HPDE6-E6E7 (cell line): ENCODE results near the gene C5orf63.
A peak's percentile ranks its signal among the peaks of the same experiment; 100 is the strongest.
"Not testable (repeated sequence)": the region's sequence is repeated elsewhere in the genome, so short reads cannot be mapped to it uniquely, and the experiment has no call there.

Experiments
- DNase-seq: peaks from one replicate; pipeline ENCODE4 v3.0.0; 2011; ENCODE audit warnings: missing footprints; ENCODE audit errors: extremely low spot score

The C5orf63 gene

DNA sequence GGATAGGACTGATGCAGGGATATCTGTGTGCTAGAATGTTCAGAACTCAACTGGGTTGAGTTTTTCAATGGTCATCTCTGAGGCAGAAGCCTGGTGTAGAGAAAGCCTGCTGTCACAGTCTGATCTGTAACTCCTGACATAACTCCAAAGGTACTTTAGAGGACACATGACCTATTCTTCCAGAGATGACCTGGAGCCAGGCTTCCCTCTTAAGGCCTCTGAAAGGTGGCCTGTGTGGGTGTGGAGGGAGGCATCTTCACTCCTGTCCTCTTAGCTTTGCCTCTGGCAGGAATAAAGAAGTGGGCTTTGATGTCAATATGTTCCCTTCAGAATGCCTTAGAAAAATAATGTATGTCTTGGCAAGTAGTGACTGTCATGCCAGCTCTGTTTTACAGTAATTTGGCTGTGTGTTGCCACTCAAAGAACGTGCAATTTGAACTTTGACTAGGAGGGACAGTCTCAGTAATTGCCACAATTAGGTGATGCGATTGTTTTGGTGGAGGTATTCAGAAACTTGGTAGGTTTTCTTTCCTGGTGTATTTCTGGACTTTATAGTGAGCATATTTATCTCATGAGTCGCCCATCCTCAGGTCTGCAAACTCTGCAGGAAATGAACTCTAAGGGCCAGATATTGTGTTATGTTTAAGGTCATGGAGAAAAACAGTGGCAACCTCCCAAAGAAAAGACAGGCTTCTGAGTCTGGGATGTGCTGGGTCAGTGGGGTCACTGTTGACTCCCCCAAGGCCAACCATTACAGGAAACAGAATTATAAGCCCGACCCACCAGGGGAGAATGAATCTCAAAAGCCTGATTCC lies 3.2 kb upstream of the C5orf63 start:
- peak; percentile 16 for DNase-seq

DNA sequence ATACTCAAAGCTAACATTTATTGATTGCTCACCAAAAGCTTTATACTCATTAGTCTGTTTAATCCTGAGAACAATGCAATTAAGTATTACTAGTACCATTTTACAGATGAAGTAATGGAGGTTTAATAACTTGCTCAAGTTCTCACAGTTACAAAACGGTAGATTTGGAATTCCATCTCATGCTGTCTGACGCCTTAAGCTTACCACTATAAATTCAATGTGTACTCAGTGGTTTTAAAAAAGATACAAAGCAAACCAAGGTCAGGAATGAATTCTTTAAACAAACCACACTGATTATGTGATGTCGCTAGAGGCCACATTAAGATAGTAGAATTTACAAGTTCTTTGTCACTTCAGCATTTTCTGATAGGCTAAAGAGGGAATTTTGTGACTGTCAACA lies 1.2 kb upstream of the C5orf63 start:
- no peak for DNase-seq

DNA sequence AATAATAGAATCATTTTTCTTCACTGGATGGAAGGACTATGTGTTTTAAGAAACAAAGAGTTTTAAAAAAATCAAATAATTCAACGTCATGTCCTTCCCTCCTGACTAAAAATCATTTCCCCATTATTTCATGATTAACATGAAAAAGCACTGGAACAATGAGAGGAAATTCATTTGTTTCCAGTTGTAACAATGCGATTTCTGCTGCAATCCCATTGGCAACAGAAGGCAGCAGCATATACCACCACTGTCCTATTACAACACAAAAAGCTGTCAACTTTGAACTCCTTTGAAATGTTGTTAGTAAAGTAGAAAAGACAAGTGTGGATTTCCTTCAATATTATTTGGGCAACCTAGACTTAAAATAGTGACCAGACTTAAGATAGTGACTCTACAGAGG lies 3.1 kb downstream of the C5orf63 start:
- DNase-seq, result no peak

DNA sequence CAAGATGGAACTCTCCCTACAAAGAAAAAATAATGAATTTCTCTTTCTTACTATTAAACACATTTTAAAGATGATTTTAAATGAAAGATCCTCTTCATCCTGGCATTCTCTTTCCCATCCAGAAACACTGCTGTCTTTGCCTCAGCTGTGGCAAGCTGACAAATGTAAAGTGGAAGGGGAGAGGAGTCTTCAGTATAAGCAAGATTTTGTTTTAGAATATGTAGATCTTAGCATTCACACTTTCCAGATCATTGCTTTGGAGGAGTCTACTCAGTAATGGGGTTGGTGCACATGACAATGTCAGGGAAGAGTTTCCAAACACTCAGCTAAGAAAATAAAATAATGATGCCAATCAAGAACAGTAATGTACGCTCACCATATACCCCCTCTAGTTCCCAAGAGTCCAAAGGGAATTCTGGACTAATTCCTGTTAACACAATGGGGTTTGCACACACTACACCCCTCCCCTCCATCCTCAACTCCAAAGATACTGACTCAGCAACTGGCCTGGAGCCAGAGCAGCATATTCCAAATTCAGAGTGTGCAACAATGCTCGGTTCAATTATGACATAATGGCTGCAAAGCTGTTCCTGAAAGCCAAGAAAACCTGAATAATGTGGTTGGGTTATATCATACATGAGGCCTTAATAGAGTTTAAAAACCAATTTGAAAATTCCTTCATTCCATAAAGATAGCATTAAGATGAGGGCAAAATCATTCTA lies 4.6 kb downstream of the C5orf63 start:
- no peak for DNase-seq

DNA sequence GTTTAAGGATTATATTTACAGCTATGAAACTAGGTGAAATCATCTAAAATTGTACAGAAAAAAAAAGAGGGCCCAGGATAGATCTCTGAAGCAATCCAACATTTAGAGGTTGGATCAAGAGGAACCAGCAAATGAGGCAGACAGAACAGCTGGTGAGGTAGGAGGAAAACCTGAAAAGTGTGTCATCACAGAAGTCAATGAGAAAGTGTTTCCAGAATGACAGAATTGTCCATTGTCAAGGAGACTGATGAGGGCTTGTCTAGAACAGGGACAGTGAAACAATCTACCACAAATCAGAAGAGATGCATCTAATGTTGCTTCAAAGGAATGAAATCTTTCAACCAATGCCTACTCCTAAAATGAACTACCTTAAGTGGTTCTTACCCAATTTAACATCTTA lies 6.6 kb downstream of the C5orf63 start:
- DNase-seq, result no peak

DNA sequence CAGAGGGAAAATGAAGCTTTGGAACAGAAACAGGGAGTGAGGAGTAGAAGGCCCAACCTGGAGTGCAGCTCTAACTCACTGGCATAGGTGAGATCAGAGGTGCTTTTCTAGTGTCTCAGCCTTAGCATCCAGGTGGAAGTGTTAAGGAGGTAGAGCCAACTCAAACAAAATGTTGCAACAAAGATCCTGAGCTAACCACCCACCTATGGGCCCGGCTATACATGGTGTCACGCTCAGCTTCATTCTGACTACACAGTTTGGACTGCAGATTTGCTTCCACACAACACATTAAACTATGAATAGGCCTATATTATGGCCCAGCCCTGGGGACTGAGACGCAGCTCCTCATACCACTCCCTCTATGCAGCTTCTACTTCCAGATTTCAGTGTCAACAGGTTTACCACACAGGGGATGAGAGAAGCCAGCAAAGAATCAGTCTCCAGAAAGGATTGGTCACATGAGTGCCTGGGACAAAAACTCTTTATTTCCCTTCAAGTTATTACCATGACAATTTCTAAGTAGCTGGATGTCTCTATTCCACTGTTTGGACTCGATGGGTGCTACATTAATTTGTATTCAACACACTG lies 9.0 kb downstream of the C5orf63 start:
- no peak for DNase-seq

DNA sequence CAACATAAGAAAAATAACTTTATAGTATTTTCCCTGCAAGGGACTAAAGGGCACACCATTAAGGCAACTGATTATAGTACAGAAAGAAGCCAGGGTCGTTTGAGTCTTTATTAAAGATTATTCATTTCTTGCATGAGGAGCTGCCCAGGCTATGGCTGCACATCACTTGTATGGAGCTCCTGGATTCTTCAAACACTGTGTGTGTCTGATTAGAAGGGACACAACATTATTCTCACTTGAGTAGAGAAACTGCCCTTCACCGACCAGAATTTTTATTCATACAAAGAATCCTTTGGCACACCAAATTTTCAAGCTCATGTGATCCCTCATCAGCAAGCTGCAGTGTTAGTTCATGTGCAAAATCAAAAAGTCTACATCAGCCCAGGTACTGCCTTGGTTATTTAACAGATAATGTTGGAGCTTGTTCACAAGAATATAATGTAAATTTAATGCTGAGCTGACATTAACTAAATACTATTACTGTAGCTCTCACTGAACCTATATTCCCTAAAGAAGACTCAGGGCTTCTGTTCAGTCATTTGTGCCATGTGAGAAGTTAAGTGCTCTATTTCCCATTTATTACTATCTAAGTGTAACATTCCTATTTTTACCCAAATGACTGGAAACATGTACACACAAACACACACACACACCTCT lies 9.9 kb downstream of the C5orf63 start:
- no peak for DNase-seq

DNA sequence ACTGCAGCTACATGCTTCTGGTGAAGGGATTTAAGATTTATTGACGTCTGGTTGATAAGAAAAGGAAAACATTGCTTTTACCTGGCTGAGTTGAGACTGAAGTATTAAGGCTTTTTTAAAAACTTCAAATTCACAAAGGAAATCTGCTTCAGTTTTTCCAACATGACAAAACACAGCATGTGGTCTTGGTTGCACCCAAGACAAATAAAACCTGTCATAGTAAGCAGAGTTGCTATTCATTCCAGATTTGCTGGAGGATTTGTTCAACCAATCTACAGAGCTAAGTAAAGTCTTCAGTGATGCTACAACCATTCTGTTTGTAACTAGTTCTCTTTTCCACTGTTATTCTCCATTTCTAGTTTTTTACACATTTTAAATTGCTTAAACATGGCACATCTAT lies 11.3 kb downstream of the C5orf63 start:
- no peak for DNase-seq

DNA sequence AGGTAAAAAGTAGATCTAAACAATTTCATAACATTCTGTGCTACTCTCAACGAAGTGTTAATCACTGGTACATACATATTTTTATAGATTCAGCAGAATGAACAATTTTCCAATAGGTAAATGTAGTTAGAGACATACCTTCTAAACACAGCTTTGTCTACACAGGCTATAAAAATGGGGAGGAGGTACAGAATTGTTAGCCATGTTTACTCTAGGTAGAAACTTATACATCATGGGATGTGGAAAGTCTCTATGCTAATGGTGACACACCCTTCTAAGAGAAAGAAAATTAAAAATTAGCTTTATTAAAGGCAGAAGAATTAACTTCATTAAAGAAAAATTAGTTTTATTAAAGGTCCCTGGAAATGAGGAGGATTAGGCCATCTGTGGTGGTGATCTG lies 11.8 kb downstream of the C5orf63 start:
- no peak for DNase-seq

DNA sequence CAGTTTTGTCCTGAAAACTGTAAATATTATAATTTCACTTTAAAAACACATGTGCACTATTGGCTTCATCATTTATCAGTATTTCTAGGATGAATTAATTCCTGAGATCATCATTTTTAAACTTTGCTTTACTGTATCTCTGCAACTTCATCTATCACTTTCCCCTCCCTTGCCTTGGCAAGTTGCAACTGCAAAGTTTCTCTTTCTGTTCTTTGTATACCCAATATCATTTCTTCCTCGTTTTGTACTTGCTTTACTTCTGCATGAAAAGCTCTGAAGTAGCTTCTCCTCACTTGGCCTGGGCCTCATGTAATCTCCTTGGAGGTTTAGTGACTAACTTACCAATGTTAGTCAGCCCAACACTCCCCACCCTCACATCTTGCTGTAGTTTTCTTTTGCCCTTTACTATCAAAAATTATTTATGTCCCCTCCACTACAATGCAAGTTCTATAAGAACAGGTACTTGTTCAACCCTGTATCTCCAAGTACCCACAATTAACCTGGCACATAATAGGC lies 12.8 kb downstream of the C5orf63 start:
- DNase-seq, result no peak

DNA sequence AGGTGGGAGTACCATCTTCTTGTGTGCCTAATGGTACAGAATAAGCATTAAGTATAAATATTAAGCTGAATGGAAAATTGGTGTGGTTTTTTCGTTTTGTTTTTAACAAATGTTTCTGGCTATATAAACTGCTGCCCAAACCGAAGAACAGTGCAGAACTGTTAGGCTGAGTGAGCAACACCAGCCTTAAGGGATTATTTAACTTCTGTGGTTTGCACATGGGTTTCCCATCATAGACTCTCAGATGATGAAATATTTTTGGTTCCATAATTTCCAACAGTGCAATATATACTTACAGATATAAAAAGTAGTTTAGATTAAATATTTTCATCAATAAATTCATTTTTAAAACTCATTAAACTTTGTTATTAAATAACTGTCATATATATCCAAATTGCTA lies 16.4 kb downstream of the C5orf63 start:
- no peak for DNase-seq

DNA sequence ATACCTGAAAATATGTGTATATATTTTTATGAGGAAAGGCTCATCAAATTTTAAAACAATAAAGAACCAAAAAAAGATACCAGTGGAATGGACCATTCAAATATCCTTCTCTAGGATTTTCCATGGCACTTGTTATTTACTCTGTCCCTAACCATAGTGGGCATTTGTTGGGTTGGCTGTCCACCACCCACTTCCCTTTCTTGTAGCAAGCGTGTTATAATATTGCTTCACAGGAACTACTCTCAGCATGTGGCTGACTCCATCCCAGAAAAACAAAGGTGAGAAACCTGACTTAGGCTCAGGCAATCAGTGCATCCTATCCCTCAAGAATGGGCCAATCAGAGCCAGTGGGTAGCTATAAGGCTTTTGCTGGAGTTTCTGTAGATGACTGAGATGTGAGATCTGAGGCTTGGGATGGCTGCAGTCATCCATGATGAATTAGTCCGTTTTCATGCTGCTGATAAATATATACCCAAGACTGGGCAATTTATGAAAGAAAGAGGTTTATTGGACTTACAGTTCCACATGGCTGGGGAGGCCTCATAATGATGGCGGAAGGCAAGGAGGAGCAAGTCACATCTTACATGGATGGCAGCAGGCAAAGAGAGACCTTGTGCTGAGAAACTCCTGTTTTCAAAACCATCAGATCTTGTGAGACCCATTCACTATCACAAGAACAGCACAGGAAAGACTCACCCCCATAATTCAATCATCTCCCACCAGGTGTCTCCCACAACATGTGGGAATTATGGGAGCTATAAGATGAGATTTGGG lies 17.2 kb downstream of the C5orf63 start:
- no peak for DNase-seq

DNA sequence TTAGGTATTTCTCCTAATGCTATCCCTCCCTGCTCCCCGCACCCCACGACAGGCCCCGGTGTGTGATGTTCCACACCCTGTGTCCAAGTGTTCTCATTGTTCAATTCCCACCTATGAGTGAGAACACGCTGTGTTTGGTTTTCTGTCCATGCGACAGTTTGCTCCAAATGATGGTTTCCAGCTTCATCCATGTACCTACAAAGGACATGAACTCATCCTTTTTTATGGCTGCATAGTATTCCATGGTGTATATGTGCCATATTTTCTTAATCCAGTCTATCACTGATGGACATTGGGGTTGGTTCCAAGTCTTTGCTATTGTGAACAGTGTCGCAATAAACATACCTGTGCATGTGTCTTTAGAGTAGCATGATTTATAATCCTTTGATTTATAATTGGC lies 19.8 kb downstream of the C5orf63 start:
- DNase-seq, result not testable (repeated sequence)

DNA sequence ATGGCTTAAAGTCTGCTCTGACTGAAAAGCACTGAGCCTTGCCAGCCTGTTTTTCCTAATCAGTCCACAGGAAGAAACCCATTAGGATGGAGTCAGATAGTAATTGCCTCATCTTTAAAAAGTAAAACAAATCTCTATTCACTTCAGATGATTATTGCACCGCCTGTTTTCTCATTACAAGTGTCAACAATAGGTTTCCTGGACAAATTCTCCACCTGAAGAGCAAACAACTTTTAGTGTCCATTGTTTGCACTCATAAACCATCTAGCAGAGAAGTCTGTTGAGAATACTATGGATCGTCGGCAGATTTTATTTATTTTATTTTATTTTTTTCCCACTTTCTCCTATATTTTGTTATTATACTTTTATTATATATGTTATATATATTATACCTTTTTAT lies 20.3 kb downstream of the C5orf63 start:
- no peak for DNase-seq

DNA sequence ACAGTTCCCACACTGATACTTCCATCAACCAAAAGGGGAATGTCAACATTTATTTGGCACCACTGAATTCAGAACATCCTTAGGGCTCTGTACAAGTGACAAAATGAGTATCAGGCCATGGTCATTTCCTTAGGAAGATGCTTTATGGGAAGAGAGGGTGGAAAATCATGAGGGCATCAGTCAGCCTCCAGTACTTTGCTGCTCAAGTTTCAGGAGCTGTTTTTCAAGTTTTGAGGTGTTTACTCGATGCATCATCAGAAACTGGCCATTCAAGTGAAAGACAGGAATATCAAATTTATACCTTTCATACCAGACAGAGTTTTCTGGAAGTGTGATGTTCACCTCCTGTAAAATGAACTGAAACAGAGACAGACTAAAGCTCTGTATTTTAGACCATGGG lies 21.7 kb downstream of the C5orf63 start:
- no peak for DNase-seq

DNA sequence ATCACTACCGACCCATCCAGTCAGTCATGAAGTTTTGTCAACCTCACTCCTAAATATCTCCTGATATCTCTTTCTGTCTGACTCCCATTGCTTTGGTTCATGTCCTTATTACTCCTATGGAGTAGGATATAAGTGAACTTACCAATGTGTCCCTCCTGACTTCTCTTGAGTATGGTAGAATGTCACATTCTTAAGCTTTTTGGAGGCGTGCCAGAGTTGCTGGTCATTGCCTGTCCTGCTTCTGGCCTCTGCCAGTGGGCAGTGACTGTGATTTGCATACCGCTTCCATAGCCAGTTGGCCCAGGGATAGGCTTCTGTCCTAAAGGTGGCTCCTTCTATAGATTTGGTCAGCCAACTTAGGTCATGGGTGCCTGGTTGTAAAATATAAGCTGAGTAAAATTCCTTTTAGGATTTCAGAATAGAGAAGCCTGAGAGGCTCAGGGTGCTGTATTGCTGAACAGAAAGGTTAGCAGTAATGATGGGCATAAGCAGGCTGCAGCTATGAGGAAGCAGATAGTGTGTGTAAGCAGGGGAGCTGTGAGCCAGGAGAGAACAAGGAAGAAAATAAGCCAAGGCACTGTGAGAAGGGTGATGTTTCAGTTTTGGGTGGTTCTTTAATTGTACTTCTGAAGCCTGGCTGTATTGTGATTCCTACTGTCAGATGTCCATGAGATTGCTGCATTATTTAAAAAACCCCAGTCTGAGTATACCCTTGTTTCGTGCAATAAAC lies 26.8 kb downstream of the C5orf63 start:
- DNase-seq, result no peak

DNA sequence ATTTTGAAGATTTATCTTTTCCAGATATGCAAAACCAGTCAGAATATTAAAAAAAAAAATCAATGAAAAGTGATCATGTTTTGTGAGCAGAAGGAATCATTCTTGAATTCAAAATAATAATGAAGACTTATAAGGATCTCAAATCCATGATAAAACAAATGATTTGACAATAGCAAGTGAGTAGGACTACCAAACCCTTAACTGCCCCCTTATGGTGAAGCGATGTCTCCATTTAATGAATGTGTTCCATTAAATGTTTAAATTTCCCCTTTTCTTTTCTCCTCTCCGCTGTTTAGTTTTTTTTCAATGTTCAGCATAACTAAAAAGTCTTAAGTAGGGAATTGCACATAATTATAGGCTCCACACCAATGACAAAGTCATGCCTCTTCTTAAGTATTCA lies 30.7 kb downstream of the C5orf63 start:
- no peak for DNase-seq

DNA sequence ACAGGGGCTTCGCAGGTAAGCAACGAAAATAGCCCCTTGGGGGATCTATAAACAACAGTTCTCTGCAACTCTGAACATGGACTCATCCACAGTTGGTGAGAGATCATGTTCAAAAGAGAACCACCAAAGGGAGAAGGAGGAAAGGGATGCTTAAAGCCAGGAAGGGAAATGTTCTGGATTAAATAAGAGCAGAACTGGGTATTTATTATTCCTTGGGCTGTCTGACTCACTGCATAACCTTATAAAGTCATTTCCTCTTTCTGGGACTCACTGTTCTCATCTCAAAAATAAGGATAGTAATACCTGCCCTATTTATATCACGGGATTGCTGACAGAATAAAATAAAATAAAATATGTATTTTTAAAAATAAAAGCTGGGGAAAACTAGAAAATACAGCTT lies 31.7 kb downstream of the C5orf63 start:
- DNase-seq, result peak; percentile 28

DNA sequence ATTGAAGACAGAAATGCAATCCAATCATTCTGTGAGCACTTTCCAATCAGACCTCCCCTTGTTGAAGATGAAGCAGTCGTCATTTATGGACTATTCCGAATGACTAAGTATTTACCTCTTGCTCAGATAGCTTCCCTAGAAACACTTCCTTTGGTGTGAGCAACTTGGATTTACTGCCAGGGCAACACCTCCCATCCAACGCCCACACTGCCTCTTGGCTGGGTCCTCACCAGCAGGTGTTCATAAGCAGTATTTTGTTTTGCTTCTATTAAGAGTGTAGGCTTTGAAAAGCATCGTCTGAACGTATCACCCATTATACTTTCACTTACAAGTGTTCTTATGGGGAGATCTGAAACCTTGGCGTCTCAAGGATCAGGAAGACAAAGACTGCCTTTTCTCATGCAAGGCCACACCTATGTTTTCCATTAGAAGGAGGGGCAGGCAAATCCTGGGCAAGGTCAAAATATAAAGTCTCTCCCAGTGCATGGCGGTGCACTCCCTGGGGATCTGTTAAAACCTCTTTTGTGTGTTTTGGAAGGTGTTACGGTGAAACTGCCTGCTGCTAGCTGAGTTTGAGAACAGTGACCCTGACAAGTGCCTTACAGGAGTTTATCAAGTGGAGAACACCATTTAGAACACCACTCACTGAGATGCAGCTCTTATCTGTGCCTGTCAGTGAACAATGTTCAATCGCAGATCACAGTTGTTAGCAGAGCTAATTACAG lies 32.3 kb downstream of the C5orf63 start:
- peak; percentile 40 for DNase-seq

DNA sequence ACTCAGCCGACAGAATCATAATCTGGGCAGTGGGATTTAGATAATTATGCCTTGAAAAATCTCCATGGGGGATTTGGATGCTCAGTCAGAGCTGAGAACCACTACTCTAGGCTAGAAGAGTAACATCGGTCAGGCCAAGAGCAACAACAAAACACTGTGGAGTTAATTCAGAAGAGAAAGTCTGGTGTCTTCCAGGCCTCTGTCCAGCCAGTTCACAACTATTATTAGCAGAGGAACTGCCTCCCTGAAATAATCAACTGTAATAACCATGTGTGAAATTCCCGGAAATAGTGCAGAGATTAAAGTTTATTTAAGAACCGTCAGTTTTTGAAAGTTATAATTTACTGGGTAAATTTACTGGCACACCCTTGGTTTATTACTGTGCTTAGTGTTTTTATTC lies 34.8 kb downstream of the C5orf63 start:
- DNase-seq, result no peak
